K562 (cell line): ENCODE data around the gene EEPD1. TPM values are rescaled to one million over a fixed set of nuclear protein-coding genes. Genes with fewer than 3 reads are reported as not detected.
A peak's percentile ranks its signal among the peaks of the same experiment; 100 is the strongest.

Experiments
- CBX1 ChIP-seq: sonication (generic); IDR thresholded peaks from 2 replicates; pipeline ENCODE4 v1.6.1; 2016; ENCODE audit warnings: antibody characterized with exemption, low read depth, mild to moderate bottlenecking
- CHD4 ChIP-seq: fragments of 200-600 bp; sonication (generic); IDR thresholded peaks from 3 replicates; pipeline ENCODE4 v1.6.1; 2012; ENCODE audit warnings: low read depth, mild to moderate bottlenecking, mixed read lengths, low read length, inconsistent platforms; ENCODE audit not compliant: insufficient read depth, insufficient replicate concordance, poor library complexity, severe bottlenecking
- CREM ChIP-seq: IDR thresholded peaks from 2 replicates; pipeline ENCODE4 v1.6.1; 2014; ENCODE audit warnings: antibody characterized with exemption, low read depth
- DNMT1 ChIP-seq: fragments of 450-650 bp; IDR thresholded peaks from 2 replicates; pipeline ENCODE4 v1.6.1; 2016; ENCODE audit warnings: antibody characterized with exemption, mild to moderate bottlenecking
- FOXK2 ChIP-seq, 2 experiments: fragments of 450-650 bp; IDR thresholded peaks in 1 of 2; conservative IDR thresholded peaks in 1 of 2; 2 replicates each; pipeline ENCODE4 v1.6.1; 2016; ENCODE audit warnings: low read depth in 2 of 2, mild to moderate bottlenecking in 1 of 2
- HDAC8 ChIP-seq: fragments of 450-650 bp; IDR thresholded peaks from 2 replicates; pipeline ENCODE4 v1.6.1; 2016; ENCODE audit warnings: mild to moderate bottlenecking, missing genetic modification characterization, moderate library complexity, missing compliant biosample characterization
- HMG20A ChIP-seq: fragments of 450-650 bp; formaldehyde crosslinking; conservative IDR thresholded peaks from 2 replicates; pipeline ENCODE4 v1.4.0; 2020; ENCODE audit warnings: mild to moderate bottlenecking, mixed read lengths
- HMG20B ChIP-seq: fragments of 250-450 bp; sonication (Bioruptor Pico); IDR thresholded peaks from 2 replicates; pipeline ENCODE4 v1.5.0; 2021; ENCODE audit warnings: mild to moderate bottlenecking
- HNRNPUL1 ChIP-seq: fragments of 200-400 bp; formaldehyde crosslinking; IDR thresholded peaks from 2 replicates; pipeline ENCODE4 v1.6.1; 2017; ENCODE audit warnings: low read length
- LARP7 ChIP-seq: fragments of 450-650 bp; IDR thresholded peaks from 2 replicates; pipeline ENCODE4 v1.6.1; 2016
- MEF2D ChIP-seq: conservative IDR thresholded peaks from 2 replicates; pipeline ENCODE4 v1.6.1; 2016; ENCODE audit warnings: low read depth, missing genetic modification characterization, missing compliant biosample characterization
- NFRKB ChIP-seq: fragments of 450-650 bp; IDR thresholded peaks from 2 replicates; pipeline ENCODE4 v1.6.1; 2016; ENCODE audit warnings: low read depth
- NUFIP1 ChIP-seq: fragments of 450-650 bp; IDR thresholded peaks from 2 replicates; pipeline ENCODE4 v1.6.1; 2018; ENCODE audit not compliant: partially characterized antibody
- TAF1 ChIP-seq: IDR thresholded peaks from 2 replicates; pipeline ENCODE4 v1.6.1; 2011; ENCODE audit warnings: mild to moderate bottlenecking, low read length, moderate library complexity; ENCODE audit not compliant: insufficient read depth, control insufficient read depth, severe bottlenecking; ENCODE audit errors: extremely low read depth
- TOE1 ChIP-seq, 2 experiments: fragments of 450-650 bp in 1 of 2; sonication (generic) in 1 of 2; formaldehyde crosslinking in 1 of 2; IDR thresholded peaks; 2 replicates each; pipeline versions ENCODE4 v1.7.1 to v1.8.0; 2016 to 2022; ENCODE audit warnings: borderline replicate concordance in 2 of 2, mild to moderate bottlenecking in 2 of 2, antibody characterized with exemption in 1 of 2, inconsistent platforms in 1 of 2, low read depth in 1 of 2, missing genetic modification reagents in 1 of 2, moderate library complexity in 1 of 2
- ZKSCAN8 ChIP-seq: fragments of 200-800 bp; sonication (Bioruptor generic); IDR thresholded peaks from 2 replicates; pipeline ENCODE4 v1.6.1; 2016; ENCODE audit warnings: missing genetic modification characterization, missing compliant biosample characterization
- ZNF23 ChIP-seq: fragments of 250-450 bp; sonication (Bioruptor Pico); IDR thresholded peaks from 2 replicates; pipeline ENCODE4 v1.4.0; 2020; ENCODE audit warnings: mild to moderate bottlenecking
- ZNF282 ChIP-seq: sonication (generic); formaldehyde crosslinking; IDR thresholded peaks from 2 replicates; pipeline ENCODE4 v1.8.1; 2023; ENCODE audit warnings: missing genetic modification reagents
- ZNF592 ChIP-seq: fragments of 450-650 bp; IDR thresholded peaks from 2 replicates; pipeline ENCODE4 v1.6.1; 2017; ENCODE audit warnings: antibody characterized with exemption, mild to moderate bottlenecking
- ZSCAN29 ChIP-seq: fragments of 450-650 bp; IDR thresholded peaks from 2 replicates; pipeline ENCODE4 v1.6.1; 2017
- ZZZ3 ChIP-seq: fragments of 450-650 bp; IDR thresholded peaks from 2 replicates; pipeline ENCODE4 v1.6.1; 2016; ENCODE audit warnings: antibody characterized with exemption, mild to moderate bottlenecking, moderate library complexity
- polyA plus RNA-seq, 8 experiments: library from polyadenylated mRNA; depleted of rRNA in 4 of 8; stranded (reverse) in 5 of 8; unstranded in 3 of 8; fragments of >200 nt; fragmentation: Nextera tagmentation in 2 of 8; fragmentation: Illumina TruSeq in 1 of 8; extraction: Ambion mirVana in 2 of 8; extraction: Trizol in 1 of 8; gene quantifications; 2 replicates each; pipeline versions ENCODE4 v1.2.1 to v1.2.3, GENCODE V29; 2011 to 2014; ENCODE audit warnings: inconsistent platforms in 1 of 8, missing spikeins in 1 of 8
- total RNA-seq, 7 experiments: library from RNA; depleted of rRNA in 6 of 7; stranded (reverse); fragments of >200 nt in 6 of 7; fragmentation: Illumina TruSeq in 2 of 7; extraction: Trizol in 2 of 7; gene quantifications; 2 replicates each; pipeline versions ENCODE4 v1.2.1 to v1.2.3, GENCODE V29; 2011 to 2021; ENCODE audit warnings: low replicate concordance in 1 of 7
- TF ChIP-seq, protein P1 (sequence below): sonication (generic); formaldehyde crosslinking; IDR thresholded peaks from 2 replicates; pipeline ENCODE4 v1.8.0; 2022; ENCODE audit warnings: mild to moderate bottlenecking, missing genetic modification reagents
- TF ChIP-seq, protein P2 (sequence below): sonication (generic); formaldehyde crosslinking; IDR thresholded peaks from 2 replicates; pipeline ENCODE4 v1.8.0; 2022; ENCODE audit warnings: missing genetic modification reagents, mild to moderate bottlenecking, borderline replicate concordance

The EEPD1 gene
- total and polyA plus RNA-seq, 9 of the 15 experiments (the other 6 are each of a cell fraction or from before 2014, with no cell fraction given) = 0.01 to 1.5 (median 0.74) TPM; not detected in 1

GRCh38 chr7:36217211-36217960 lies 64.3 kb downstream of the EEPD1 start (continued):
- TF ChIP-seq ZNF592 = peak; percentile 77; the same call in 1 of the 2 replicates
- no peak for TF ChIP-seq LARP7
- TF ChIP-seq HMG20A (CRISPR knock-in tag) = no peak
- no peak for TF ChIP-seq FOXK2 (conservative IDR thresholded peaks at IDR 0.05 in 1 of 2, IDR thresholded peaks at IDR 0.05 in 1 of 2; ENCODE audit: low read depth in 2 of 2)
- no peak for TF ChIP-seq ZNF282 (CRISPR knock-in tag)
- no peak for TF ChIP-seq ZSCAN29
- TF ChIP-seq HDAC8 (tag) = peak; percentile 88
- no peak for TF ChIP-seq TOE1 (IDR thresholded peaks at IDR 0.05; ENCODE audit: borderline replicate concordance)
- TF ChIP-seq TOE1 (CRISPR knock-in tag; IDR thresholded peaks at IDR 0.05; ENCODE audit: borderline replicate concordance, low read depth) = no peak
- TF ChIP-seq, protein P1, sequence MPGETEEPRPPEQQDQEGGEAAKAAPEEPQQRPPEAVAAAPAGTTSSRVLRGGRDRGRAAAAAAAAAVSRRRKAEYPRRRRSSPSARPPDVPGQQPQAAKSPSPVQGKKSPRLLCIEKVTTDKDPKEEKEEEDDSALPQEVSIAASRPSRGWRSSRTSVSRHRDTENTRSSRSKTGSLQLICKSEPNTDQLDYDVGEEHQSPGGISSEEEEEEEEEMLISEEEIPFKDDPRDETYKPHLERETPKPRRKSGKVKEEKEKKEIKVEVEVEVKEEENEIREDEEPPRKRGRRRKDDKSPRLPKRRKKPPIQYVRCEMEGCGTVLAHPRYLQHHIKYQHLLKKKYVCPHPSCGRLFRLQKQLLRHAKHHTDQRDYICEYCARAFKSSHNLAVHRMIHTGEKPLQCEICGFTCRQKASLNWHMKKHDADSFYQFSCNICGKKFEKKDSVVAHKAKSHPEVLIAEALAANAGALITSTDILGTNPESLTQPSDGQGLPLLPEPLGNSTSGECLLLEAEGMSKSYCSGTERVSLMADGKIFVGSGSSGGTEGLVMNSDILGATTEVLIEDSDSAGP (CRISPR knock-in tag) = no peak
- TF ChIP-seq HMG20B (CRISPR knock-in tag) = peak; percentile 55; the same call in 1 of the 2 replicates
- TF ChIP-seq, protein P2, sequence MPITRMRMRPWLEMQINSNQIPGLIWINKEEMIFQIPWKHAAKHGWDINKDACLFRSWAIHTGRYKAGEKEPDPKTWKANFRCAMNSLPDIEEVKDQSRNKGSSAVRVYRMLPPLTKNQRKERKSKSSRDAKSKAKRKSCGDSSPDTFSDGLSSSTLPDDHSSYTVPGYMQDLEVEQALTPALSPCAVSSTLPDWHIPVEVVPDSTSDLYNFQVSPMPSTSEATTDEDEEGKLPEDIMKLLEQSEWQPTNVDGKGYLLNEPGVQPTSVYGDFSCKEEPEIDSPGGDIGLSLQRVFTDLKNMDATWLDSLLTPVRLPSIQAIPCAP (CRISPR knock-in tag) = no peak
- TF ChIP-seq NUFIP1 = no peak
- TF ChIP-seq ZKSCAN8 (CRISPR knock-in tag) = peak; percentile 86; the same call in 1 of the 2 replicates
- no peak for TF ChIP-seq ZZZ3
- no peak for TF ChIP-seq CBX1
- TF ChIP-seq CHD4 = no peak
- TF ChIP-seq DNMT1 = no peak
- peak; percentile 79 for TF ChIP-seq MEF2D
- TF ChIP-seq NFRKB = no peak
- no peak for TF ChIP-seq CREM
- no peak for TF ChIP-seq HNRNPUL1
- TF ChIP-seq TAF1 = no peak
- no peak for TF ChIP-seq ZNF23
